Psoas muscle (tissue), 8 donors: ENCODE measurements around the gene TIGAR. TPM values are rescaled to one million over a fixed set of nuclear protein-coding genes. Genes with fewer than 3 reads are reported as not detected.
A peak's percentile ranks its signal among the peaks of the same experiment; 100 is the strongest.

Source experiments
- ATAC-seq, 4 donors: fragments of 200-7000 bp; cut with Tn5 transposase; one replicate each; pipeline ENCODE4 v1.9.1; 2020; ENCODE audit warnings: moderate library complexity in 3 of 4, mild to moderate bottlenecking in 2 of 4
- DNase-seq, 2 donors: peaks; one replicate each; pipeline ENCODE4 v3.0.0-alpha.2; 2020
- H3K27ac ChIP-seq: fragments of 200-600 bp; one replicate; pipeline ENCODE4 v1.8.0; 2022
- H3K27me3 ChIP-seq, 3 donors: fragments of 200-600 bp in 1 of 3; one replicate each; pipeline versions ENCODE4 v1.6.1 to v1.8.0; 2013 to 2022; ENCODE audit warnings: low read length in 2 of 3, mild to moderate bottlenecking in 2 of 3, moderate library complexity in 1 of 3; ENCODE audit not compliant: insufficient read depth in 3 of 3
- H3K36me3 ChIP-seq, 2 donors: fragments of 200-600 bp in 1 of 2; one replicate each; pipeline versions ENCODE4 v1.6.1 to v1.8.0; 2013 to 2022; ENCODE audit warnings: low read depth in 1 of 2, mild to moderate bottlenecking in 1 of 2, moderate library complexity in 1 of 2; ENCODE audit not compliant: insufficient read depth in 1 of 2
- H3K4me1 ChIP-seq: fragments of 200-600 bp; one replicate; pipeline ENCODE4 v1.8.0; 2022
- H3K4me3 ChIP-seq: fragments of 200-600 bp; one replicate; pipeline ENCODE4 v1.8.0; 2022; ENCODE audit warnings: mild to moderate bottlenecking
- H3K9me3 ChIP-seq: fragments of 200-600 bp; one replicate; pipeline ENCODE4 v1.8.0; 2022
- CTCF ChIP-seq: fragments of 200-600 bp; IDR thresholded peaks from one replicate; pipeline ENCODE4 v1.8.0; 2022; ENCODE audit warnings: antibody characterized with exemption
- WGBS, 3 donors: extraction: QIAGEN DNeasy Blood & Tissue Kit; methylation state at CpG; one replicate each; pipeline versions ENCODE4 v1.1.6 to v1.1.7; 2013; 5-methylcytosine and 5-hydroxymethylcytosine counted together
- intact Hi-C, 2 donors: fragments of 100-400 bp; cut with DNase I; formaldehyde crosslinking; loops; one replicate each; pipeline versions ENCODE4 v1.11.0 to v1.14.2; 2022
- long read RNA-seq, 2 donors: library from polyadenylated mRNA; unstranded; transcript quantifications; one replicate each; pipeline ENCODE4 v2.0.0, GENCODE V29; 2021
- polyA plus RNA-seq, 3 donors: library from polyadenylated mRNA; stranded (reverse); fragments of 200-250 nt; gene quantifications; one replicate each; pipeline ENCODE4 v1.2.3, GENCODE V29; 2013
- total RNA-seq, 4 donors: library from RNA; stranded (reverse); fragmentation: NEBNext Ultra II Directional in 2 of 4; extraction: Animal tissue kit (Norgen Biotek cat#: 25700) in 2 of 4; gene quantifications; one replicate each; pipeline versions ENCODE4 v1.2.1 to v1.2.4, GENCODE V29; 2021 to 2023
- donor health status: healthy with polysubstance abuse.
- donor health status: DM: no; HTN: no; CAD: no; lungs with moderate emphysema.
- donor health status: Bipolar disorder and iron deficiency.
- donor health status: healthy.
- donor health status: DM: yes; HTN: yes; CAD: no.
- donor health status: DM: no; HTN: no; CAD: no.
- donor health status: DM: no; HTN: no; CAD: no.
- donor health status: DM: yes; HTN: yes; CAD: no.

Gene TIGAR
- total RNA-seq (10 to 100 TPM; 10.9 to 17.3 (median 11.8) TPM), polyA plus RNA-seq (10 to 100 TPM in 1 of 3 donors, 1 to 10 TPM in 2; 6.3 to 20.0 (median 8.1) TPM)
- long read RNA-seq, donor 1, partial matches to known transcripts, result 0 of 2 reads
- long read RNA-seq, donor 1, other reads (novel, unspliced or antisense), result 0 of 2 reads
- long read RNA-seq, donor 2, transcript TIGAR-201 (6 exons, 2,782 nt), result major isoform, 12 of 13 reads
- long read RNA-seq, donor 2, partial matches to known transcripts, result 1 of 13 reads
- long read RNA-seq, donor 2, other reads (novel, unspliced or antisense), result 0 of 13 reads

- no peaks in the 10 kb centered on the region for H3K27me3 ChIP-seq
- WGBS, 3 donors, result 0% methylated on average over 52 to 76 of the region's 76 CpGs
- ATAC-seq (peak; percentile 99 to 100 (median 100)), DNase-seq (peak; percentile 94 to 97)
- H3K4me3 ChIP-seq, result peak within 1 kb of the TSS; percentile 99
- H3K36me3 ChIP-seq, result peaks cover 0 to 6% of the 10 kb centered on the region in 2 donors
- H3K9me3 ChIP-seq, result no peaks in the 10 kb centered on the region
- peaks cover 25% of the 10 kb centered on the region for H3K4me1 ChIP-seq
- intact Hi-C loops, result no loop called here
- no peak for TF ChIP-seq CTCF
- peak within 1 kb of the TSS; percentile 98 for H3K27ac ChIP-seq
Observed at GRCh38 chr12:4320853-4321701, at the start of gene TIGAR. Gene TIGAR (plus strand): TSS chr12:4321213. CDS start chr12:4321272, 59 bp downstream.

- intact Hi-C loops, result no loop called here
- no peak for TF ChIP-seq CTCF
- peaks cover 0 to 96% (median 45%) of the 10 kb centered on the region in 3 donors for H3K27me3 ChIP-seq
- peaks cover 45% of the 10 kb centered on the region for H3K4me1 ChIP-seq
- no peaks in the 10 kb centered on the region for H3K9me3 ChIP-seq
- no peaks in the 10 kb centered on the region for H3K36me3 ChIP-seq
- ATAC-seq, result peak; percentile 19 to 55 (median 42)
- 1% methylated on average over 40 to 43 of the region's 43 CpGs for WGBS, 3 donors
- H3K4me3 ChIP-seq, result peak overlapping the region; percentile 69
- DNase-seq, result peak; percentile 74 to 77
- peak overlapping the region; percentile 23 for H3K27ac ChIP-seq
Observed at GRCh38 chr12:4271717-4272423, 49.1 kb upstream of the TIGAR start.

GRCh38 chr12:4272424-4273272 is 48.4 kb upstream of the TIGAR start:
- peak; percentile 58 to 69 for DNase-seq
- no peaks in the 10 kb centered on the region for H3K9me3 ChIP-seq
- WGBS, 3 donors, result 1 to 2% (median 1%) methylated on average over 53 to 62 of the region's 62 CpGs
- TF ChIP-seq CTCF, result no peak
- ATAC-seq, result peak in 3 of 4 donors; percentile 1 to 12 (median 4)
- peak overlapping the region; percentile 69 for H3K4me3 ChIP-seq
- no peak overlapping the region for H3K27ac ChIP-seq
- intact Hi-C loops, result no loop called here
- peaks cover 48% of the 10 kb centered on the region for H3K4me1 ChIP-seq
- no peaks in the 10 kb centered on the region for H3K36me3 ChIP-seq
- H3K27me3 ChIP-seq, result peaks cover 0 to 88% (median 45%) of the 10 kb centered on the region in 3 donors

- H3K4me1 ChIP-seq, result peaks cover 49% of the 10 kb centered on the region
- TF ChIP-seq CTCF, result no peak
- H3K36me3 ChIP-seq, result no peaks in the 10 kb centered on the region
- ATAC-seq (no peak), DNase-seq (no peak)
- no peak overlapping the region for H3K27ac ChIP-seq
- WGBS, 3 donors, result 0 to 1% (median 0%) methylated on average over 10 of the region's 10 CpGs
- intact Hi-C loops, result no loop called here
- H3K9me3 ChIP-seq, result no peaks in the 10 kb centered on the region
- H3K4me3 ChIP-seq, result peak overlapping the region; percentile 69
- peaks cover 0 to 82% (median 45%) of the 10 kb centered on the region in 3 donors for H3K27me3 ChIP-seq
Observed at GRCh38 chr12:4273273-4273651, 47.8 kb upstream of the TIGAR start.
